Measurements from ENCODE around the gene ANKFY1. TPM values are rescaled to one million over a fixed set of nuclear protein-coding genes. Genes with fewer than 3 reads are reported as not detected.

Gene ANKFY1
- total and polyA plus RNA-seq, 2 donors (not counting 3 experiments of a cell fraction or from before 2014, with no cell fraction given): 30.6 to 51.1 TPM

DNA sequence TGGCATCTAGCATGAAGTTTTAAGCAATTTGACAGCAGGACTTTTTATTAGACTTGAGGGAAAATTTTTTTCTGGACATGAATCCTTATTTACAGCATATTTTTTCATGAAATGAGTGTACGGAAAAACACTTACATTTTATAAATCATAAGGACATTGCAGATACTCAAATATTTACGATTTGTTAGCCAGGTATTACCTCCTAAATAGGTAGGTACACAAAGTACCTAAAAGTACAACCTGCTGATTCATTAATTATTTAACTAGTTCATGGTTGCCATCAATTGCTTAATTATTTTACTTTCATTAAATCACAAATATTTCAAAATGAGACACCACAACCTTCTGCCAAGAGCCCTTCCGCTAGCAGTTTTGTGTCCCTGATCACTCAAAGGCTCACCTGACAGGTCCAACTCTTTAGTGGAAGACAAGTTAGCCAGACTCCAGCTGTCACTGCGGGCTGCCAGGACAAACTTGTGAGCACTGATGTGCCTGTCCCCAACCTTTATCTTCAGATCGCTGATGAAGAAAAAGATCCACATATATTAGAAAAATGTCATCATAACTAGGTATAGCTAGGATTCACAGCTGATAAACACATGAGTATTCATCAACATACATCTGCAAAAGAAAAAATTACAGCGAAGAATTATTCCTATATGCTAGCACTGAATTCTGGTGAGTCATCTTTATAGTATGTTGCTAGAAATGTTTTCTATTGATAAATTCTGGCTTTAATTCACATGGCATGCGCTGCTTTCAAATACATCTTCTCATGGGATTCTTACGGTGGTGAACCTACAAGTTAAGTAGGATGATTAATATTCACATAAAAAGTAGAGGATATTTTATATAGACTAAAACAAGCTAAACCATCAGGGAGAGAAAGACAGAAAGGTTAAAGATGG lies 28.2 kb downstream of the ANKFY1 start:
- ChIA-PET POLR2A (interaction anchor here (0.7 kb wide), 1 partner anchor 427 kb away, joined by 6 read pairs; no protein-coding TSS in a partner anchor), CTCF (interaction anchor here (0.8 to 1.2 kb wide), 2 partner anchors 15 to 177 kb away, joined by 3 read pairs; no protein-coding TSS in a partner anchor)
- intact Hi-C loops (cut with micrococcal nuclease) (no loop called here), dilution Hi-C loops (cut with MboI; ENCODE audit: extremely low pct_ligation_motif_present, low sequenced_read_pairs) (no loop called here)
- Histone ChIP-seq H4K20me1 (replicated peaks; ENCODE audit: control insufficient read depth, extremely low read depth, insufficient read depth, low read length) (no peaks in the 10 kb centered on the region), H3K27me3 (ENCODE audit: control insufficient read depth in 2 of 2, insufficient read depth in 2 of 2, low read length in 2 of 2) (no peaks in the 10 kb centered on the region), H3K79me2 (ENCODE audit: control insufficient read depth, insufficient read depth, low read length) (no peaks in the 10 kb centered on the region), H3K27ac (ENCODE audit: insufficient read depth, low read depth, low read length) (no peak overlapping the region), H3K4me2 (ENCODE audit: insufficient read depth, low read length) (no peak overlapping the region), H3K4me1 (ENCODE audit: control insufficient read depth, extremely low read depth, insufficient read depth, low read length) (peaks cover 5% of the 10 kb centered on the region), H2AFZ (ENCODE audit: low read depth, low read length) (no peak overlapping the region), H3K36me3 (ENCODE audit: control insufficient read depth in 2 of 2, extremely low read depth in 1 of 2, insufficient read depth in 2 of 2, low read length in 2 of 2) (peaks cover 7 to 14% of the 10 kb centered on the region in 2 experiments), H3K9me3 (replicated peaks; ENCODE audit: control insufficient read depth, insufficient read depth, low read length) (no peaks in the 10 kb centered on the region), H3K4me3 (replicated peaks in 1 of 3; ENCODE audit: insufficient read depth in 1 of 3, low read depth in 1 of 3, low read length in 3 of 3) (no peak overlapping the region), H3K9me1 (replicated peaks; ENCODE audit: control insufficient read depth, extremely low read depth, insufficient read depth, low read length) (no peaks in the 10 kb centered on the region), H3K9ac (replicated peaks; ENCODE audit: extremely low read depth, insufficient read depth, low read length) (no peak overlapping the region)
- no peak for FAIRE-seq
- TF ChIP-seq EZH2 (IDR thresholded peaks at IDR 0.05; ENCODE audit: borderline replicate concordance, low read depth, low read length, severe bottlenecking) (no peak), FOS (IDR thresholded peaks at IDR 0.05; ENCODE audit: borderline replicate concordance, insufficient read depth, low read length) (peak; percentile 5)
- no peak for DNase-seq (ENCODE audit: low read depth, low spot score)
- BruUV-seq (replicated peaks): no TSS peak

DNA sequence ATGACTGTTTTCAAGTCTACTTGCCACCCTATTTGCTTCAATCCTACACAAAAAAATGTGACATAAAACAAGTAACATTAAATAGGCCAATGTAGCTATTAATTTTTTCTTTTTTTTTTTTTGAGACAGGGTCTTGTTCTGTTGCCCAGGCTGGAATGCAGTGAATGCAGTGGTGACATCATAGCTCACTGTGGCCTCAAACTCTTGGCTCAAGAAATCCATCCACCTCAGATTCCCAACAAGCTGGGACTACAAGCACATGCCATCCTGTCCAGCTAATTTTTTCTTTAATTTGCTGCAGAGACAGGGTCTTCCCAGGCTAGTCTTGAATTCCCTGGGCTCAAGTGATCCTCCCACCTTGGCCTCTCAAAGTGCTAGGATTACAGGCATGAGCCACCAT lies 29.4 kb downstream of the ANKFY1 start:
- no peaks in the 10 kb centered on the region for H3K27me3 ChIP-seq (ENCODE audit: control insufficient read depth in 2 of 2, insufficient read depth in 2 of 2, low read length in 2 of 2)
- ChIA-PET CTCF (interaction anchor here (0.7 to 2.1 kb wide), 6 partner anchors 10 to 187 kb away, joined by 3 to 11 read pairs (median 3); no protein-coding TSS in a partner anchor), POLR2A (interaction anchor here (0.7 kb wide), 1 partner anchor 428 kb away, joined by 6 read pairs; no protein-coding TSS in a partner anchor)
- H3K9me1 ChIP-seq (replicated peaks; ENCODE audit: control insufficient read depth, extremely low read depth, insufficient read depth, low read length): no peaks in the 10 kb centered on the region
- TF ChIP-seq, protein P1, sequence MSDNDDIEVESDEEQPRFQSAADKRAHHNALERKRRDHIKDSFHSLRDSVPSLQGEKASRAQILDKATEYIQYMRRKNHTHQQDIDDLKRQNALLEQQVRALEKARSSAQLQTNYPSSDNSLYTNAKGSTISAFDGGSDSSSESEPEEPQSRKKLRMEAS (IDR thresholded peaks at IDR 0.05; ENCODE audit: insufficient read depth, insufficient read length): no peak
- TF ChIP-seq POLR2AphosphoS5 (IDR thresholded peaks at IDR 0.05; ENCODE audit: insufficient read depth, low read depth, low read length) (no peak), GATA2 (IDR thresholded peaks at IDR 0.05; ENCODE audit: insufficient read depth, insufficient read length, low read depth, low read length) (no peak), JUN (IDR thresholded peaks at IDR 0.05; ENCODE audit: borderline replicate concordance, insufficient read depth, insufficient read length, low read depth) (no peak), EZH2 (IDR thresholded peaks at IDR 0.05; ENCODE audit: borderline replicate concordance, low read depth, low read length, severe bottlenecking) (no peak), FOS (IDR thresholded peaks at IDR 0.05; ENCODE audit: borderline replicate concordance, insufficient read depth, low read length) (no peak), MYC (IDR thresholded peaks at IDR 0.05; ENCODE audit: low read depth, low read length) (no peak), POLR2A (IDR thresholded peaks at IDR 0.05; ENCODE audit: low read depth, low read length) (no peak)
- TF ChIP-seq, protein P2, sequence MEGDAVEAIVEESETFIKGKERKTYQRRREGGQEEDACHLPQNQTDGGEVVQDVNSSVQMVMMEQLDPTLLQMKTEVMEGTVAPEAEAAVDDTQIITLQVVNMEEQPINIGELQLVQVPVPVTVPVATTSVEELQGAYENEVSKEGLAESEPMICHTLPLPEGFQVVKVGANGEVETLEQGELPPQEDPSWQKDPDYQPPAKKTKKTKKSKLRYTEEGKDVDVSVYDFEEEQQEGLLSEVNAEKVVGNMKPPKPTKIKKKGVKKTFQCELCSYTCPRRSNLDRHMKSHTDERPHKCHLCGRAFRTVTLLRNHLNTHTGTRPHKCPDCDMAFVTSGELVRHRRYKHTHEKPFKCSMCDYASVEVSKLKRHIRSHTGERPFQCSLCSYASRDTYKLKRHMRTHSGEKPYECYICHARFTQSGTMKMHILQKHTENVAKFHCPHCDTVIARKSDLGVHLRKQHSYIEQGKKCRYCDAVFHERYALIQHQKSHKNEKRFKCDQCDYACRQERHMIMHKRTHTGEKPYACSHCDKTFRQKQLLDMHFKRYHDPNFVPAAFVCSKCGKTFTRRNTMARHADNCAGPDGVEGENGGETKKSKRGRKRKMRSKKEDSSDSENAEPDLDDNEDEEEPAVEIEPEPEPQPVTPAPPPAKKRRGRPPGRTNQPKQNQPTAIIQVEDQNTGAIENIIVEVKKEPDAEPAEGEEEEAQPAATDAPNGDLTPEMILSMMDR (IDR thresholded peaks at IDR 0.05; ENCODE audit: extremely low read depth in 1 of 2, insufficient read depth in 1 of 2, low read depth in 1 of 2, low read length in 2 of 2): no peak
- no peaks in the 10 kb centered on the region for H4K20me1 ChIP-seq (replicated peaks; ENCODE audit: control insufficient read depth, extremely low read depth, insufficient read depth, low read length)
- dilution Hi-C loops (cut with MboI; ENCODE audit: extremely low pct_ligation_motif_present, low sequenced_read_pairs) (no loop called here), intact Hi-C loops (cut with micrococcal nuclease) (no loop called here)
- no peak overlapping the region for H3K27ac ChIP-seq (ENCODE audit: insufficient read depth, low read depth, low read length)
- H3K4me3 ChIP-seq (replicated peaks in 1 of 3; ENCODE audit: insufficient read depth in 1 of 3, low read depth in 1 of 3, low read length in 3 of 3): no peak overlapping the region
- DNase-seq (ENCODE audit: low read depth, low spot score) (no peak), FAIRE-seq (no peak)
- no peak overlapping the region for H3K4me2 ChIP-seq (ENCODE audit: insufficient read depth, low read length)
- H3K9me3 ChIP-seq (replicated peaks; ENCODE audit: control insufficient read depth, insufficient read depth, low read length): no peaks in the 10 kb centered on the region
- no peaks in the 10 kb centered on the region for H3K79me2 ChIP-seq (ENCODE audit: control insufficient read depth, insufficient read depth, low read length)
- BruUV-seq (replicated peaks): no TSS peak
- peaks cover 7% of the 10 kb centered on the region in 2 experiments for H3K36me3 ChIP-seq (ENCODE audit: control insufficient read depth in 2 of 2, extremely low read depth in 1 of 2, insufficient read depth in 2 of 2, low read length in 2 of 2)
- peaks cover 17% of the 10 kb centered on the region for H3K4me1 ChIP-seq (ENCODE audit: control insufficient read depth, extremely low read depth, insufficient read depth, low read length)
- no peak overlapping the region for H2AFZ ChIP-seq (ENCODE audit: low read depth, low read length)
- no peak overlapping the region for H3K9ac ChIP-seq (replicated peaks; ENCODE audit: extremely low read depth, insufficient read depth, low read length)

Measured in endothelial cell of umbilical vein (primary cell).